GM21737 (cell line): ENCODE measurements around the gene HBA2.
"Not testable (repeated sequence)": the region's sequence is repeated elsewhere in the genome, so short reads cannot be mapped to it uniquely, and the experiment has no call there.

Experiments used
- ATAC-seq: cut with Tn5 transposase; IDR thresholded peaks from one replicate; pipeline ENCODE4 v1.9.1; 2021; ENCODE audit warnings: mild to moderate bottlenecking, moderate library complexity; ENCODE audit not compliant: unreplicated experiment

Gene HBA2

GRCh38 chr16:191831-192230, 19.2 kb downstream of the HBA2 start:
- ATAC-seq, result no peak

DNA sequence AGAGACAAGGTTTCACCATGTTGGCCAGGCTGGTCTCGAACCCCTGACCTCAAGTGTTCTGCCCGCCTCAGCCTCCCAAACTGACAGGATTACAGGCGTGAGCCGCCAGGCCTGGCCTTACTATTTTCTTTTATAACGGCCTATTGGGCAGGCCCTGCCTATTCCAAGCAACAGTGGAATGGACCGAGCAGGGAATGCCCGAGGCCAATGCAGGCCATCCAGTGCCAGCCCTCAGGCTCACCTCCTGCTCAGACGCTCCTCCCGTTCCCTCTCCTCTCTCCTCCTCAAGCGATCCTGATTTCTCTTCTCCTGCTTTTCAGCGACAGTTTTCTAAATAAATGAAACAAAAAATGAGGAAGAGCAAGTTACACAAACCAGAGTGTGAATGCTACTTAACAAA, 20.0 kb downstream of the HBA2 start:
- no peak for ATAC-seq

- ATAC-seq, result no peak
Measured at GRCh38 chr16:193441-193840, 20.8 kb downstream of the HBA2 start.

DNA sequence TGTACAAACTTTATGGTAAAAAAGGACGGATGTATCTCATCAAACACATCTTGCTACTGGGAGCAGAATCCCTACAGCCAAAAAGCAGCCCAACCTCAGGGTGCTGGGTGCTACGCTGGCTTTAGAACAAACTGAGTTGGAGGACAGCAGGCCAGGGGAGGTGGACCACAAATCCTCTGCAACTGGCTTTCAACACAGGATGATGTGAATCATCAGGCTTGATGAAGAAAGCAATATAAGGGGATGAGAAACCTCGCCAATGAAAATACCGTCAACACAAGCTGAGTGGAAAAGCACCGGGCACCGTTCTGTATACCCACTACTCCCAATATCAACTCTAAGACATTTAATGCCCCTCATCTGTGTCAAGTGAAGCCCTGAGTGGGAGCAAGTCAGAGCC, 21.8 kb downstream of the HBA2 start:
- ATAC-seq, result no peak

- no peak for ATAC-seq
Measured at GRCh38 chr16:200388-200787, 27.7 kb downstream of the HBA2 start.

DNA sequence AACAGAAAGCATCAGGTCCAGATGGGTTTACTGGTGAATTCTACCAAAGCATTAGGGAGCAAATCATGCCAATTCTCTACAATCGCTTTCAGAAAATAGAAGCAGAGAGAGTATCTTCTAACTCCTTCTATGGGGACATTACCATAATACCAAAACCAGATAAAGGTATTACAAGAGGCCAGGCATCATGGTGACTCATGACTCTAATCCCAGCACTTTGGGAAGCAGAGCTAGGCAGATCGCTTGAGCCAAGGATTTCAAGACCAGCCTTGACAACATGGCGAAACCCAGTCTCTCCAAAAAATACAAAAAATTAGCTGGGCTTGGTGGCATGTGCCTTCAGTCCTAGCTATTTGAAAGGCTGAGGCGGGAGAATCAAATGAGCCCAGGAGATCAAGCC, 30.6 kb downstream of the HBA2 start:
- ATAC-seq, result no peak

DNA sequence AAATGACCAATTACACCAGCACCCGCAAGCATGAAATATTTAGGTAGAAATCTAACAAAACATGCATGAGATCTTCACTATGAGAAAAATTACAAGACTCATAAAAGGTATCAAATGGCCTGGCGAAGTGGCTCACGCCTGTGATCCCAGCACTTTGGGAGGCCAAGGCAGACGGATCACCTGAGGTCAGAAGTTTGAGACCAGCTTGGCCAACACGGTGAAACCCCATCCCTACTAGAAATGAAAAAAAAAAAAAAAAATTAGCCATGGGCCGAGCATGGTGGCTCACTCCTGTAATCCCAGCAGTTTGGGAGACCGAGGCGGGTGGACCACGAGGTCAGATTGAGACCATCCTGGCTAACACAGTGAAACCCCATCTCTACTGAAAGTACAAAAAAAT, 31.4 kb downstream of the HBA2 start:
- ATAC-seq, result not testable (repeated sequence)

- ATAC-seq, result not testable (repeated sequence)
Measured at GRCh38 chr16:209359-209758, 36.7 kb downstream of the HBA2 start.

GRCh38 chr16:211631-212180, 39.0 kb downstream of the HBA2 start:
- ATAC-seq, result not testable (repeated sequence)

DNA sequence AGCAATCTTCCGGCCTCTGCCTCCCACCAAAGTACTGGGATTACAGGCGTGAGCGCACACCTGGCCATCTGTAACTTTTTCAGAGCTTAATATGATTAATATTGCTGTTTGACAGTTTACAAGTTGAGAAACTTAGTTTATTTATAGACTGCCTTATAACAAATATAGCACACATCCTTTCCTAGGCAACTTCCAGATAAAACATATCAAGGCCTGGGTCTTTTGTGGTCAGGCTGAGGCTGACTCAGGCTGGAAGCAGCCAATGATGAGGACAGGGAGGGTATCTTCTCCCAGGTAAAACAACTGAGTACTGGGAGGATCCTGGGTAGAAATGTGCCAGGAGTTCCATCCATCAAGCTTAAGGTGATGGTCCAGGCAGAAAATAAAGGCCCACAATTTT, 40.3 kb downstream of the HBA2 start:
- ATAC-seq, result no peak

GRCh38 chr16:220021-220420, 47.3 kb downstream of the HBA2 start:
- ATAC-seq, result no peak
